Measurements from ENCODE around the gene CD72. TPM values are rescaled to one million over a fixed set of nuclear protein-coding genes. Genes with fewer than 3 reads are reported as not detected.
A peak's percentile ranks its signal among the peaks of the same experiment; 100 is the strongest.
"Not testable (repeated sequence)": the region's sequence is repeated elsewhere in the genome, so short reads cannot be mapped to it uniquely, and the experiment has no call there.

CD72 gene
- total RNA-seq, 1 donor from 2014 or later: 125 TPM

- POLR2A ChIA-PET: interaction anchor here (0.5 to 3.3 kb wide), 17 partner anchors 9 to 487 kb away, joined by 3 to 49 read pairs (median 5); partner anchors contain the start of genes CCDC107, CD72, CREB3 and RGP1
- TF ChIP-seq CTCF (IDR thresholded peaks at IDR 0.05): peak; percentile 76
- Mint-ChIP-seq H3K36me3 (ENCODE audit: low read depth) (peaks cover 28% of the 10 kb centered on the region), H3K4me3 (peak overlapping the region; percentile 97), H3K9me3 (no peaks in the 10 kb centered on the region), H3K27ac (peak overlapping the region; percentile 97), H3K4me1 (peaks cover 37% of the 10 kb centered on the region), H3K27me3 (no peaks in the 10 kb centered on the region)
- DNase-seq: peak; percentile 95
- intact Hi-C loops (cut with micrococcal nuclease): loop anchor here (1.0 to 5.0 kb wide), 14 partner anchors 15 to 488 kb away; partner anchors contain the start of genes CCDC107, CREB3, GBA2 and HINT2
- peak; percentile 90 for ATAC-seq (ENCODE audit: low read depth)
- CTCF ChIA-PET: interaction anchor here (0.7 to 3.5 kb wide), 22 partner anchors 9 to 279 kb away, joined by 3 to 41 read pairs (median 4); partner anchors contain the start of genes CCDC107, CREB3, GBA2 and RGP1
Measured at GRCh38 chr9:35603986-35604577, 14.1 kb downstream of the CD72 start.

- DNase-seq (no peak), ATAC-seq (ENCODE audit: low read depth) (no peak)
- Mint-ChIP-seq H3K36me3 (ENCODE audit: low read depth) (peaks cover 23% of the 10 kb centered on the region), H3K27me3 (no peaks in the 10 kb centered on the region), H3K9me3 (no peaks in the 10 kb centered on the region), H3K4me3 (peak overlapping the region; percentile 97), H3K27ac (peak overlapping the region; percentile 97), H3K4me1 (peaks cover 40% of the 10 kb centered on the region)
- POLR2A ChIA-PET: interaction anchor here (0.5 to 3.3 kb wide), 14 partner anchors 13 to 486 kb away, joined by 3 to 49 read pairs (median 6); partner anchors contain the start of genes CCDC107, CD72, CREB3 and RGP1
- no peak for TF ChIP-seq CTCF (IDR thresholded peaks at IDR 0.05)
- CTCF ChIA-PET: interaction anchor here (0.7 to 3.5 kb wide), 21 partner anchors 9 to 279 kb away, joined by 3 to 41 read pairs (median 4); partner anchors contain the start of genes CCDC107, CREB3, GBA2 and RGP1
- intact Hi-C loops (cut with micrococcal nuclease): loop anchor here (5.0 kb wide), 1 partner anchor 116 kb away; no protein-coding TSS in a partner anchor
Measured at GRCh38 chr9:35603506-35603985, 14.7 kb downstream of the CD72 start.

- ChIA-PET CTCF (interaction anchor here (0.7 to 1.2 kb wide), 5 partner anchors 12 to 700 kb away, joined by 3 to 4 read pairs (median 3); no protein-coding TSS in a partner anchor), POLR2A (no interaction called here)
- TF ChIP-seq CTCF (IDR thresholded peaks at IDR 0.05): no peak
- ATAC-seq (ENCODE audit: low read depth) (no peak), DNase-seq (no peak)
- no peak overlapping the region for H3K4me3 Mint-ChIP-seq
- H3K9me3 Mint-ChIP-seq: no peaks in the 10 kb centered on the region
- H3K27me3 Mint-ChIP-seq: no peaks in the 10 kb centered on the region
- intact Hi-C loops (cut with micrococcal nuclease): loop anchor here (5.0 kb wide), 1 partner anchor 113 kb away; no protein-coding TSS in a partner anchor
- peaks cover 30% of the 10 kb centered on the region for H3K4me1 Mint-ChIP-seq
- peaks cover 5% of the 10 kb centered on the region for H3K36me3 Mint-ChIP-seq (ENCODE audit: low read depth)
- H3K27ac Mint-ChIP-seq: no peak overlapping the region
Measured at GRCh38 chr9:35599763-35600604, 18.2 kb downstream of the CD72 start.

GRCh38 chr9:35598866-35599590 is 19.2 kb downstream of the CD72 start:
- Mint-ChIP-seq H3K9me3 (peaks cover 3% of the 10 kb centered on the region), H3K4me3 (no peak overlapping the region), H3K27ac (no peak overlapping the region), H3K36me3 (ENCODE audit: low read depth) (peaks cover 3% of the 10 kb centered on the region), H3K4me1 (peaks cover 25% of the 10 kb centered on the region), H3K27me3 (no peaks in the 10 kb centered on the region)
- peak; percentile 23 for ATAC-seq (ENCODE audit: low read depth)
- no peak for TF ChIP-seq CTCF (IDR thresholded peaks at IDR 0.05)
- no peak for DNase-seq
- ChIA-PET CTCF (interaction anchor here (1.0 to 1.2 kb wide), 4 partner anchors 13 to 699 kb away, joined by 3 to 4 read pairs (median 4); no protein-coding TSS in a partner anchor), POLR2A (no interaction called here)
- intact Hi-C loops (cut with micrococcal nuclease): no loop called here

GRCh38 chr9:35596907-35597306 is 21.3 kb downstream of the CD72 start:
- not testable (repeated sequence) for H3K27ac Mint-ChIP-seq, H3K27me3 Mint-ChIP-seq, H3K4me3 Mint-ChIP-seq

More at GRCh38 chr9:35596907-35597306, 21.3 kb downstream of the CD72 start:
- Mint-ChIP-seq H3K9me3 (peaks cover 15% of the 10 kb centered on the region), H3K36me3 (ENCODE audit: low read depth) (peaks cover 11% of the 10 kb centered on the region), H3K4me1 (peaks cover 12% of the 10 kb centered on the region)
- ATAC-seq (ENCODE audit: low read depth); DNase-seq; CTCF ChIA-PET; POLR2A ChIA-PET; intact Hi-C loops (cut with micrococcal nuclease): not testable (repeated sequence)
